A673 (cell line): Measurements from ENCODE around the gene VIP.

Source experiments
- CTCF ChIP-seq: fragments of 300-800, 200-600 bp; sonication (generic); conservative IDR thresholded peaks from 2 replicates; pipeline ENCODE4 v1.5.1; 2017; ENCODE audit warnings: low read depth, mild to moderate bottlenecking, antibody characterized with exemption, low read length, moderate library complexity, mixed read lengths
- EZH2 ChIP-seq: fragments of 200-600 bp; sonication (generic); IDR thresholded peaks from 2 replicates; pipeline ENCODE4 v1.6.1; 2017; ENCODE audit warnings: borderline replicate concordance, low read depth, mild to moderate bottlenecking, mixed read lengths, antibody characterized with exemption, low read length; ENCODE audit not compliant: poor library complexity, severe bottlenecking

- peak; percentile 45; the same call in 1 of the 2 replicates for TF ChIP-seq CTCF
- TF ChIP-seq EZH2: no peak
These were observed 1.8 kb upstream of the VIP start for GRCh38 chr6:152748843-152749242.
